ENCODE results near the gene ATG101. TPM values are rescaled to one million over a fixed set of nuclear protein-coding genes. Genes with fewer than 3 reads are reported as not detected.

The ATG101 gene
- total and polyA plus RNA-seq, 2 of the 13 experiments (the other 11 are each of a cell fraction or from before 2014, with no cell fraction given), result 58.2 to 67.7 TPM

DNA sequence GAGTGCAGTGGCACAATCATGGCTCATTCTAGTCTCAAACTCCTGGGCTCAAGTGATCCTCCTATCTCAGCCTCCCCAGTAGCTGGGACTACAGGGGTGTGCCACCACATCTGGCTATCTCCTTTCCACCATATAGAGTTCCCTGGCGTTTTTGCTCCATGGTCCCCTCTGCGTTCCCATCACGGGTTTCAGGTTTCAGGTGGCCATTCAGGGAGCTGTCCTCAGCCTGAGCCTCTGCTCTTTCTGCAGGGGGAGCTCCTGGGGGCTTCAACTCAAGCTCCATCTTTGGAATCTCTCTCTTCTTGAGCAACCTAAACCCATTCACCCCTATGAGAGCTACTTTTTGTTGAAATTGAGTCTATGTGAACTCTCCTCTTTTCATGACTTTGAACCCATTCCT is 21.3 kb downstream of the ATG101 start (continued):
- TF ChIP-seq, protein P1, sequence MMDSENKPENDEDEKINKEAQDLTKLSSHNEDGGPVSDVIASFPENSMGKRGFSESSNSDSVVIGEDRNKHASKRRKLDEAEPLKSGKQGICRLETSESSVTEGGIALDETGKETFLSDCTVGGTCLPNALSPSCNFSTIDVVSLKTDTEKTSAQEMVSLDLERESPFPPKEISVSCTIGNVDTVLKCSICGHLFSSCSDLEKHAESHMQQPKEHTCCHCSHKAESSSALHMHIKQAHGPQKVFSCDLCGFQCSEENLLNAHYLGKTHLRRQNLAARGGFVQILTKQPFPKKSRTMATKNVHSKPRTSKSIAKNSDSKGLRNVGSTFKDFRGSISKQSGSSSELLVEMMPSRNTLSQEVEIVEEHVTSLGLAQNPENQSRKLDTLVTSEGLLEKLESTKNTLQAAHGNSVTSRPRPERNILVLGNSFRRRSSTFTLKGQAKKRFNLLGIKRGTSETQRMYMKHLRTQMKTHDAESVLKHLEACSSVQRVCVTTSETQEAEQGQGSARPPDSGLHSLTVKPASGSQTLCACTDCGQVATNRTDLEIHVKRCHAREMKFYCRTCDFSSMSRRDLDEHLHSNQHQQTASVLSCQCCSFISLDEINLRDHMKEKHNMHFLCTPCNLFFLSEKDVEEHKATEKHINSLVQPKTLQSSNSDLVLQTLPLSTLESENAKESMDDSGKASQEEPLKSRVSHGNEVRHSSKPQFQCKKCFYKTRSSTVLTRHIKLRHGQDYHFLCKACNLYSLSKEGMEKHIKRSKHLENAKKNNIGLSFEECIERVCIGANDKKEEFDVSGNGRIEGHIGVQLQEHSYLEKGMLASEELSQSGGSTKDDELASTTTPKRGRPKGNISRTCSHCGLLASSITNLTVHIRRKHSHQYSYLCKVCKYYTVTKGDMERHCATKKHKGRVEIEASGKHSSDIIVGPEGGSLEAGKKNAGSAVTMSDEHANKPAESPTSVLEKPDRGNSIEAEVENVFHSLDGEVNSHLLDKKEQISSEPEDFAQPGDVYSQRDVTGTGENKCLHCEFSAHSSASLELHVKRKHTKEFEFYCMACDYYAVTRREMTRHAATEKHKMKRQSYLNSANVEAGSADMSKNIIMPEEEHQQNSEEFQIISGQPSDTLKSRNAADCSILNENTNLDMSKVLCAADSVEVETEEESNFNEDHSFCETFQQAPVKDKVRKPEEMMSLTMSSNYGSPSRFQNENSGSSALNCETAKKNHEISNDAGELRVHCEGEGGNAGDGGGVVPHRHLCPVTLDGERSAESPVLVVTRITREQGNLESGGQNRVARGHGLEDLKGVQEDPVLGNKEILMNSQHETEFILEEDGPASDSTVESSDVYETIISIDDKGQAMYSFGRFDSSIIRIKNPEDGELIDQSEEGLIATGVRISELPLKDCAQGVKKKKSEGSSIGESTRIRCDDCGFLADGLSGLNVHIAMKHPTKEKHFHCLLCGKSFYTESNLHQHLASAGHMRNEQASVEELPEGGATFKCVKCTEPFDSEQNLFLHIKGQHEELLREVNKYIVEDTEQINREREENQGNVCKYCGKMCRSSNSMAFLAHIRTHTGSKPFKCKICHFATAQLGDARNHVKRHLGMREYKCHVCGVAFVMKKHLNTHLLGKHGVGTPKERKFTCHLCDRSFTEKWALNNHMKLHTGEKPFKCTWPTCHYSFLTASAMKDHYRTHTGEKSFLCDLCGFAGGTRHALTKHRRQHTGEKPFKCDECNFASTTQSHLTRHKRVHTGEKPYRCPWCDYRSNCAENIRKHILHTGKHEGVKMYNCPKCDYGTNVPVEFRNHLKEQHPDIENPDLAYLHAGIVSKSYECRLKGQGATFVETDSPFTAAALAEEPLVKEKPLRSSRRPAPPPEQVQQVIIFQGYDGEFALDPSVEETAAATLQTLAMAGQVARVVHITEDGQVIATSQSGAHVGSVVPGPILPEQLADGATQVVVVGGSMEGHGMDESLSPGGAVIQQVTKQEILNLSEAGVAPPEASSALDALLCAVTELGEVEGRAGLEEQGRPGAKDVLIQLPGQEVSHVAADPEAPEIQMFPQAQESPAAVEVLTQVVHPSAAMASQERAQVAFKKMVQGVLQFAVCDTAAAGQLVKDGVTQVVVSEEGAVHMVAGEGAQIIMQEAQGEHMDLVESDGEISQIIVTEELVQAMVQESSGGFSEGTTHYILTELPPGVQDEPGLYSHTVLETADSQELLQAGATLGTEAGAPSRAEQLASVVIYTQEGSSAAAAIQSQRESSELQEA (CRISPR knock-in tag; IDR thresholded peaks at IDR 0.05; ENCODE audit: not compliant biosample characterization), result no peak

DNA sequence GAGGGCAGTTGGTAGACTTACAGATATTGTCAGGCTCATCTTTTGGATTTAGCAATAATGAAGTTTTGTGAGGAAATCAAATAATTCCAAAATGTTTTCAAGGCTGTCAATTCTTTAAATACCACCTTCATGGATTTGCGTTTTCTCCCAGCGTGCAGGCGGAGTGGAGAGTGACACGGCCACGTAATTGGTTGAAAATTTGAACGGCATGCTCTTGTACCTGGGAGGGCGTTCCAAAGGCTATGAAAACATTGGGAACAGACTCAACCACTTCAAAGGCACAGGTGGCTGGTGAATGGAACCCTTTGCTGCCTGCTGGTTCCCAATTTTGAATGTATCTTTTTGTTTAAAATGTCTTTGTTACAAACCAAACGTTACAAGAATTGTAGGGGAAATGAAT is 22.1 kb downstream of the ATG101 start:
- H2AFZ ChIP-seq (ENCODE audit: low read length), result no peak overlapping the region
- no peaks in the 10 kb centered on the region for H3K79me2 ChIP-seq (ENCODE audit: insufficient read depth, low read length)
- H3K27me3 ChIP-seq (ENCODE audit: control insufficient read depth in 1 of 2, insufficient read depth in 2 of 2, low read length in 2 of 2), result peaks cover 1 to 31% of the 10 kb centered on the region in 2 experiments; a peak in 4 of 5 replicates
- no peaks in the 10 kb centered on the region for H3K36me3 ChIP-seq (replicated peaks in 1 of 2; ENCODE audit: control insufficient read depth in 1 of 2, insufficient read depth in 2 of 2, low read length in 2 of 2)
- ATAC-seq (no peak), FAIRE-seq (no peak), DNase-seq (ENCODE audit: low spot score) (no peak)
- no TSS peak for BruUV-seq (replicated peaks)
- CTCF ChIA-PET (ENCODE audit: low intra/inter-chr PET ratio, low total read pairs), result no interaction called here
- H3K4me3 ChIP-seq (replicated peaks in 1 of 3; ENCODE audit: insufficient read depth in 1 of 3, low read depth in 2 of 3, low read length in 3 of 3), result no peak overlapping the region
- POLR2A ChIA-PET, result no interaction called here
- H3K27ac ChIP-seq (ENCODE audit: extremely low read length, insufficient read depth, low read length), result no peak overlapping the region
- H3K4me1 ChIP-seq (ENCODE audit: insufficient read depth, low read length), result peaks cover 27% of the 10 kb centered on the region
- no peak overlapping the region for H3K4me2 ChIP-seq (ENCODE audit: low read depth, low read length)
- H4K20me1 ChIP-seq (ENCODE audit: insufficient read depth, low read length), result no peaks in the 10 kb centered on the region
- in situ Hi-C loops (cut with HindIII; ENCODE audit: extremely low pct_ligation_motif_present, low pct_unique_long_range_greater_than_20kb), result no loop called here
- H3K9ac ChIP-seq (ENCODE audit: insufficient read depth, low read depth, low read length), result no peak overlapping the region
- 20% methylated on average over 8 of the region's 8 CpGs for WGBS (ENCODE audit: low lambda C conversion rate)
- H3K9me3 ChIP-seq (ENCODE audit: low read length), result no peaks in the 10 kb centered on the region
- intact Hi-C loops (cut with micrococcal nuclease; ENCODE audit: unreplicated experiment), result no loop called here
- TF ChIP-seq SALL2 (CRISPR knock-in tag; IDR thresholded peaks at IDR 0.05) (no peak), ZNF335 (CRISPR knock-in tag; IDR thresholded peaks at IDR 0.05) (no peak), ZNF720 (CRISPR knock-in tag; IDR thresholded peaks at IDR 0.05) (no peak), JUNB (CRISPR knock-in tag; IDR thresholded peaks at IDR 0.05; ENCODE audit: borderline replicate concordance) (no peak), POLR2A (IDR thresholded peaks at IDR 0.05; ENCODE audit: insufficient read depth in 1 of 2, low read depth in 2 of 2, low read length in 2 of 2) (no peak), ZSCAN31 (CRISPR knock-in tag; IDR thresholded peaks at IDR 0.05; ENCODE audit: low read depth) (no peak), PITX1 (CRISPR knock-in tag; IDR thresholded peaks at IDR 0.05) (no peak), PAF1 (CRISPR knock-in tag; IDR thresholded peaks at IDR 0.05) (no peak), SRSF4 (IDR thresholded peaks at IDR 0.05; ENCODE audit: low read depth, low read length, poor library complexity, severe bottlenecking) (no peak)
- TF ChIP-seq, protein P2, sequence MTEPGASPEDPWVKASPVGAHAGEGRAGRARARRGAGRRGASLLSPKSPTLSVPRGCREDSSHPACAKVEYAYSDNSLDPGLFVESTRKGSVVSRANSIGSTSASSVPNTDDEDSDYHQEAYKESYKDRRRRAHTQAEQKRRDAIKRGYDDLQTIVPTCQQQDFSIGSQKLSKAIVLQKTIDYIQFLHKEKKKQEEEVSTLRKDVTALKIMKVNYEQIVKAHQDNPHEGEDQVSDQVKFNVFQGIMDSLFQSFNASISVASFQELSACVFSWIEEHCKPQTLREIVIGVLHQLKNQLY (CRISPR knock-in tag; IDR thresholded peaks at IDR 0.05), result no peak
- TF ChIP-seq, protein P3, sequence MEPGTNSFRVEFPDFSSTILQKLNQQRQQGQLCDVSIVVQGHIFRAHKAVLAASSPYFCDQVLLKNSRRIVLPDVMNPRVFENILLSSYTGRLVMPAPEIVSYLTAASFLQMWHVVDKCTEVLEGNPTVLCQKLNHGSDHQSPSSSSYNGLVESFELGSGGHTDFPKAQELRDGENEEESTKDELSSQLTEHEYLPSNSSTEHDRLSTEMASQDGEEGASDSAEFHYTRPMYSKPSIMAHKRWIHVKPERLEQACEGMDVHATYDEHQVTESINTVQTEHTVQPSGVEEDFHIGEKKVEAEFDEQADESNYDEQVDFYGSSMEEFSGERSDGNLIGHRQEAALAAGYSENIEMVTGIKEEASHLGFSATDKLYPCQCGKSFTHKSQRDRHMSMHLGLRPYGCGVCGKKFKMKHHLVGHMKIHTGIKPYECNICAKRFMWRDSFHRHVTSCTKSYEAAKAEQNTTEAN (CRISPR knock-in tag; conservative IDR thresholded peaks at IDR 0.05), result no peak

Measured in HepG2 (cell line).